NOMO-1 treated with DMSO at 0.1 percent for 48 hours (cell line): ENCODE measurements around the gene RBM47.
"Not testable (repeated sequence)": the region's sequence is repeated elsewhere in the genome, so short reads cannot be mapped to it uniquely, and the experiment has no call there.

ENCODE experiments used
- DNase-seq: peaks from one replicate; lab custom pipeline; 2025; ENCODE audit not compliant: unreplicated experiment; lab: John Stamatoyannopoulos, UW

The RBM47 gene

GRCh38 chr4:40455340-40455902 lies 174.2 kb downstream of the RBM47 start:
- DNase-seq = no peak

GRCh38 chr4:40454816-40455215 lies 174.8 kb downstream of the RBM47 start:
- no peak for DNase-seq

- no peak for DNase-seq
These were observed 175.8 kb downstream of the RBM47 start for GRCh38 chr4:40453912-40454311.

DNA sequence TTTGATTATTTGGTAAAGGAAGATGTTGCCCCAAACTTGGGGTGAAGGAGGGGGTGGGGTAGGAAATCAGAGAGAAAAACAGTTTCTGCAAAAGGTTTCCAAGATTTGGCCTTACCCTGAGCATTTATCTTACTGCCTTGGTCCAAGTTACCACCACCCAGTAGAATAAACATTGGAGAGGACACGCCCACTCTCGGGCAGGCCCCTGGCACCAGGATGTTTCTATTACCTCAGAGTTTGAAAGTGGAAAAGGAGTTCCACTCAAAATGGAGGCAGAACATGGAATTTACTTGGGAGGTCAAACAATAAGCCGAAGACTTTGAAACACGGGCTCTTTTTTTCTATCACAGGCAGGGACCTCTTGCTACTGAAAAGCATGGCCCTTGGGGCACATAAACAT lies 180.8 kb downstream of the RBM47 start:
- no peak for DNase-seq

DNA sequence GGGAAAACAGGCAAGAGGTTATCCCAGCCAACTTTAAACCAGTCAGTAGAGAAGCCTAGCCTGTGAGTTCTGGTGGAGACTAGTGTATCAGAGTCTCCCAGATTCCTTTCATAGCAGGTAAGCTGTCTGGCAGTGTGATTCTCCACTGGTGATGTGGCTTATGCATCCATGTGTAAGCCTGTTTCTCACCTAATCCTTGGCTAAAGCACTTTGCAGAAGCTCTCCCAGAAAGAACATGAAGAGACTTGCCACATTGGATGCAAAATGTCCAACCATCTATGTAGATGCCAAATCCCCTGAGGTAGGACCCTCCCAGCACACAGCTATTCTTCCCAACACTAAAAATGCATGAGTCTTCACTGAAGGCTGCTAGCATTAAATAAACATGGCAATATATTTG lies 182.8 kb downstream of the RBM47 start:
- no peak for DNase-seq

DNA sequence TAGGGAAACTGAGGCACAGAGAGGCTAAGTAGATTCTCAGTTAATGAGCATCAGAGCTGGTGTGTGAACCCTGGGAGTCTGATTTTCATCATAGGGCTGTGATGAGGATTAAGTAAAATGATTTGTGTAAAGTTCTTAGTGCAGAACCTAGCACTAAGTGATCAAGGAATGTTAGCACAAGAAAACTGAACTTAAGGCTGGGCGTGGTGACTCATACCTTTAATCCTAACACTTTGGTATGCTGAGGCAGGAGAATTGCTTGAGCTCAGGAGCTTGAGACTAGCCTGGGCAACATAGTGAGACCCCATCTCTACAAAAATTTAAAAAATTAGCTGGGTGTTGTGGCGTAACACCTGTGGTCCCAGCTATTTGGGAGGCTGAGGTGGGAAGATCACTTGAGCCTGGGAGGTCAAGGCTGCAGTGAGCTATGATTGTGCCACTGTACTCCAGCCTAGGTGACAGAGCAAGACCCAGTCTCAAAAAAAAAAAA lies 183.4 kb downstream of the RBM47 start:
- DNase-seq = not testable (repeated sequence)

GRCh38 chr4:40445671-40446070 lies 184.0 kb downstream of the RBM47 start:
- no peak for DNase-seq

DNA sequence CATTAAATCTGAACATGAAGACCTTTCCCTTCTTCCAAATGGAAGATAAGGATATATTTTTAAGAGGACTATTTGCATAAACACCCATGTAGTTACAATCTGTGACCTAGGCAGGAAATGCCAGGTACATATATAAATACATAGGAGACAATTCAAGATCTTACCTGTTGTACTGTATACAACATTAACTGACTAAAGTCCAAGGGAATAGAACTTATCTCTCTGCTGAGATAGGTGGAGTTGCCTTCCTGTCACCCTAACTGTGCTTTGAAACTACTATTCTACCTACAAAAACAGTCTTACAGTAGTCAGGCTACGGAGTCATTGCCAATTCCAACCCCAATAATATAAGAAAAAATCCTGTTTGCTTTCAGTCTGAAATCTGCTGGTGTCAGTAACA lies 188.2 kb downstream of the RBM47 start:
- DNase-seq = no peak

GRCh38 chr4:40439519-40439918 lies 190.1 kb downstream of the RBM47 start:
- no peak for DNase-seq

- DNase-seq = no peak
These were observed 191.2 kb downstream of the RBM47 start for GRCh38 chr4:40438384-40439026.

DNA sequence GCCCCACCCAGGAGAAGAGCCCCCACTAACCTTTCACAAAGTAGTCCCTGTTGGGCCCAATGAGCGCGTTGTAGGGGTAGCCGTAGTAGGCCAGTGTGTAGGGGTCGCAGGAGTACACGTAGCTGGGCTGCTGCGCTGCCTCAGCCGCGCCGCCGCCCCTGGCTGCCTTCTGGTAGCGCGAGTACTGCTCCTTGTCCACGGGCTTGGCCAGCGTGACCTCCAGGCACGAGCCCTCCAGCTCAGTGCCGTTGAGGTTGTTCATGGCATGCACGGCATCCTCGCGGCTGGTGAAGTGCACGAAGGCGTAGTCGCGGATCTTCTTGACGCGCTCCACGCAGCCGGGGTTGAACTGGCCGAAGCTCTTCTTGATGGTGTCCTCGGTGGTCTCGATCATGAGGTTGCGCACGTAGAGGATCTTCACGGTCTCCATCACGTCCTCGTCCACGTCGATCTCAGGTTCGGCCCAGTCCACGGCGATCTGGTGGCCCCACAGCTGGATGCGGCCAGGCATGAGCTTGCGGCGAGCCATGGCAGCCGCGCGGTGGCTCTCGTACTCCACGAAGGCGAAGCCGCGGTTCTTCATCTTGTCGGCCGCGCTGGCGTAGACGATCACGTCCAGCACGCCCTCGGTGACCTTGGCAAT lies 191.8 kb downstream of the RBM47 start:
- DNase-seq = no peak

DNA sequence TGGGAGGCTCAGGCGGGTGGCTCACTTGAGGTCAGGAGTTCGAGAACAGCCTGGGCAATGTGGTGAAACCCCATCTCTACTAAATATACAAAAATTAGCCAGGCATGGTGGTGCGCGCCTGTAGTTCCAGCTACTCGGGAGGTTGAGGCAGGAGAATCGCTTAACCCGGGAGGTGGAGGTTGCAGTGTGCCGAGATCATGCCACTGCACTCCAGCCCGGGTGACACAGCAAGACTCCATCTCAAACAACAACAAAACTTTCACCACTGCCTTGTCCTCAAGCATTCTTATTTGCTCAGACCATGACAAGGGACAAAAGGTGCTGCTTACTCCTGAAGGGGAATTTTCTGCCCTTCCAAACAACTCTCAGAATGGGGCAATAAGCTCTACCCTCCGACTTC lies 194.4 kb downstream of the RBM47 start:
- DNase-seq = not testable (repeated sequence)

DNA sequence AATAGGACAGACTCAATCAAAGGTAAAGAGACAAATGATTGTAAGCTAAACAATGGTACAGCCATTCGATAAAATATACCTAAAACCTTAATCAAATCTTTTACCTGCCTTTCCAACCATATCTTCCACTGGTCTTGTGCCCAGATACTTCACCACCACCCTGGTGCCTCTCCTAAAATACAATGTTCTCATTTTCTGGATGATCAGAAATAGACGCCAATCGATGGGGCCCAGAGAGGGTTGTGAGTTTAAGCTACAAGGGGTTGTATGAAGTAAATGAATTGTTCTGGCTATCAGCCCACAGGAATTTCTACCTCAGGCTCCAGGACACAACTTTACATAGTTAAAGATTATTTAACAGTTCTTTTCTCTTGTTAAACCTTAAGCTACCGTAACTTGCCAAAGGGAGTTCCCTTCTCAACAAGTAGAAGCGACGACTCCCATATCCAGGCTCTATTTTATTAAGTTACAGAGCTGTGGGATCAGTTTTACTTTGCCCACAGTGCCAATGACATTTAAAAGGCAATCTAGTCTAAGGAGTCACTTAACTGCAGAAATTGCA lies 195.5 kb downstream of the RBM47 start:
- DNase-seq = no peak

DNA sequence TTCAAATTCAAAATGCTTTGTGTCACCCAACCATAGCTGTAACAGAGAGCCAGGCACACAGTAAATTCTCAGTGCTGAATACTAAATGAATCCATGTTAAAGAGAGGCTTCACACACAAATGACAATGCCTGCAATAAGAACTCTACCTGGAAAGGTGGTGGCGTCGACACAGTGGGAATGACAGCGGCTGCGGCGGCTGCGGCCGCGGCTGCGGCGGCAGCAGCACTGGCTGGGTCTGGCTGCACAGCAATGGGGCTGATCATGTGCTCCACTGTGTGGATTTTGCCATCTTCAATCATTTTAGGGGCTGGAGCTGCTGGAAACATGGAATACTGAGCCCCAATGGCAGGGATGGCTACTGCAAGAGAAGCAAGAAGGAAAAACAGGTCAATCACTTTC lies 197.2 kb downstream of the RBM47 start:
- DNase-seq = no peak

DNA sequence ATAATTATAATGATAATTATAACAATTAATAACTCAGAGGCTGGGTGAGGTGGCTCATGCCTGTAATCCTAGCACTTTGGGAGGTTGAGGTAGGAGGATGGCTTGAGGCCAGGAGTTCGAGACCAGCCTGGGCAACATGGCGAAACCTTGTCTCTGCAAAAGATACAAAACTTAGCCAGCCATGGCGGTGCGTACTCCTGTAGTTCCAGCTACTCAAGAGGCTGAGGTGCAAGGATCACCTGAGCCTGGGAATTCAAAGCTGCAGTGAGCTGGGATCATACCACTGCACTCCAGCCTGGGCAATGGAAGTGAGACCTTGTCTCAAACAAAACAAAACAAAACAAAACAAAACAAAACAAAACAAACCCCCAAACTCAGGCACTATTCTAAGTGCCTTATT lies 201.8 kb downstream of the RBM47 start:
- DNase-seq = not testable (repeated sequence)

DNA sequence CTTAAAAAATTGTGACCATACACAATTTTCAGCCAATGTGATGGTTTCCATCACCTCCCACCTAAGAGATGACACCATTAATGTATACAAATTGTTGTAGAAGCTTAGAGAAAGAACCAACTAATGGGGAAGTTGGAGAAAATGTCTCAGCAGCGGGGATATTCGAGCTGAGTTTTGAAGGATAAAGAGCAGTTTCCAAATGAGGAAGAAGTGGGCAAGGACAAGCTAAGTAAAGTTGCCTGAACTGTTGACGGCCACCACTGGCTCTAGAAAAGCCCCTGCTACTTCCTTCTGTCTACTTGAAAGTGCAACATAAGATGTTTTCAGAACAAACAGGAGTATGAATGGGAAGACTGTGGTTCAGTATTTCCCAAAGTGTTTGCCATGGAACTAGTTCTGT lies 202.5 kb downstream of the RBM47 start:
- peak; percentile 37 for DNase-seq

DNA sequence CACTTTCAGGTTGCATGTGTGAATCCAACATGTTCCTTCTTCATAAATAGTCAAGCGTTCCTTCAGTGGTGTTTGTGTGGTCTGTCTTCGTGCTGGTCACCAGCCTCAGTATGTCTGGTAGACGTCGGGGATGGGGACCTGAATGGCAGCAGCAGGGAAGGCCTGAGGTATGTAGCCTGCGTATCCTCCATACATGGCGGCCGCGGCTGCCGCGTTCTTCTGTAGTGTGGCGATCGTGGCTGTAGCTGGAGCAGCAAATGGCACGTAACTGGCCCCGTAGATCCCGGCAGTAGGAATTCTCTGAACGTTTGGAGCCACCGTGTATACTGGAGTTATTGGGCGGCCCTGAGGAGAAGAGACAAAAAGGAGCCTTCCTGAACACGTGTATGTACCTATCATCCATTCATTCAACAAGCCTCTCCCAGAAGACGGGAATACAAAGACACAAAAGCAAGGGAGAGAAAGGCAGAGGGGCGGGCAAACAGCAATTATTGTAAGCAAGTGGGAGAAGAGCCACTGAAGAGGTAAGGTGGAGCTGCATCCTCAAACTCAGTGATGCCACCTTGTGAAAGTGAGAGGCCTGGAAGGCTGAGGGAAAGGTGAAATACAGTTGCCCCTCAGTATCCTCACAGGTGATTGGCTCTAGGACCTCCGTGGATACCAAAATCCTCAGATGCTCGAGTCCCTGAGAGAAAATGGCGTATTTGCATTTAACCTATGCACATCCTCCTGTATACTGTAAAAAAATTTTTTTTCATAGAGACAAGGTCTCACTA lies 203.7 kb downstream of the RBM47 start:
- DNase-seq = no peak

DNA sequence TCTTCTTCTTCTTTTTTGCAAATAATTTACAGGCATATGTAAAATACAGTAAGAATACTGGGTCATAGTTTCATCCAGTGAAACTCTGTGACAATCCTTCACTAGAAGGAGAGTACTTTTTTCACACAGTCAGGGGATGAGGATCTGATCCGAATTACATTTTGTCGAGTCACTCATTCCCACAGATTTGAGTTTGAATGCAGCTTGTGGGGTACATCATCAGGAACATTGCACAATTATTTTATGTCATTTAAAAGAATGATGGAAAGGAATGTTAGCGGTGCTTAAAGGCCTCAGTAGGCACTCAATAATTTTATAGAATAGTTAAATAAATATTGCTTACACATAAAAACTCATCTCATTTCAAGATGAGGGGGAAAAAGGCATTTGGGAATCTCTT lies 205.9 kb downstream of the RBM47 start:
- DNase-seq = no peak

DNA sequence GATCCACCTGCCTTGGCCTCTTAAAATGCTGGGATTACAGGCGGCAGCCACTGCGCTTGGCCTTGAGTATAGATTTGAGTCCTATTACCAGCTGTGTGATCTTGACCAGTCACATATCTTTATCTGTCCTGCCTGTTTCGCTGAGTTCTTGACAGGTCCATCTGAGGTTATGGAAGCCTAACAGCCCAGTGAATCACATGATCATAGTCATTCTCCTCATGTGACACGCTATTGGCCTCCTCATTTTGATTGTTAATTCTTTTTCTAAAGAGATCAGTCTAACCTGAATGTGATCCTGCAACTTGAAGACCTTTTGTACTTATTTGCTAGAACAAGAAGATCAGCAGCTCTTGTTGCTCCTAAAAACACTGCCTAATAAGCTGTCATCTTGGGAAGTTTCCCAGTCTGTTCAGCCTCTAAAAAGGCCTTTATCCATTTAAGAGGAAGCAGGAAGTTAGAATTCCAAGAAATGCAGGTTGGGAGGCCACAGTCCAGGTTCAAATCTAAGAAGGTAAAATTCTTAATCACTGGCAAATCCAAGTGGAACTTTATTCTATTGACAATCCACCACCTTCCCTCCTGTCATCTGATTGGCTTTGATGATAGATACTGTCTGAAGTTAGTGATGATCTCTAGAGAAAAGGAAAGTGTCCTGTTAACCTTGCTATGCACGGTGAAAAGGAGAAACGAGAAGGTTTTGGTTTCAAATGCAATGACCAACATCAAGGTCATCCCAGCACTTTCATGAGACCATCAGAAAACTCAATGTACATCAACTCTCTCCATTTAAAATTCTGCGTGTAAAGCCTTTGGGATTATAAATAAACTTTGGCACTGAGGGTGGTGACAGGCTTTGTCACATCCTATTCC lies 207.6 kb downstream of the RBM47 start:
- no peak for DNase-seq

GRCh38 chr4:40419231-40419912 lies 210.3 kb downstream of the RBM47 start:
- DNase-seq = no peak
